Endothelial cell of umbilical vein (primary cell): ENCODE measurements around the gene DAZAP1. TPM values are rescaled to one million over a fixed set of nuclear protein-coding genes. Genes with fewer than 3 reads are reported as not detected.

Source experiments
- BruUV-seq: library from RNA; stranded (reverse); fragments of 400-500 nt; replicated peaks from 2 replicates; lab custom pipeline; 2021; lab: Mats Ljungman, UMichigan
- CTCF ChIA-PET: fragments of 300-600, 350-600 bp; sonication (Branson Sonifier 250); formaldehyde crosslinking; loops from one replicate; lab custom pipeline; 2021; ENCODE audit warnings: antibody characterized with exemption, inconsistent platforms; lab: Charles Lee
- POLR2A ChIA-PET: fragments of 300-600, 350-600 bp; sonication (Branson Sonifier 250); formaldehyde crosslinking; loops from one replicate; lab custom pipeline; 2021; ENCODE audit warnings: antibody characterized with exemption, inconsistent platforms; lab: Charles Lee
- DNase-seq: peaks from one replicate; pipeline ENCODE4 v3.0.0-alpha.2; 2011; ENCODE audit warnings: low read depth, low spot score
- FAIRE-seq: peaks from 2 replicates; lab custom pipeline; 2011; peaks lifted over from hg19 to GRCh38; lab: Jason Lieb, UNC
- H2AFZ ChIP-seq: 2 replicates; pipeline ENCODE4 v1.6.0; 2012; ENCODE audit warnings: low read depth, low read length, control low read depth, inconsistent platforms
- H3K27ac ChIP-seq: 2 replicates; pipeline ENCODE4 v1.5.1; 2011; ENCODE audit warnings: low read depth, mild to moderate bottlenecking, control low read depth, low read length, moderate library complexity; ENCODE audit not compliant: insufficient read depth
- H3K27me3 ChIP-seq, 2 experiments: 2 replicates each; pipeline versions ENCODE4 v1.6.0 to v1.6.1; 2011; ENCODE audit warnings: low read length in 2 of 2, mixed read lengths in 1 of 2; ENCODE audit not compliant: control insufficient read depth in 2 of 2, insufficient read depth in 2 of 2
- H3K36me3 ChIP-seq, 2 experiments: 2 replicates in 1 of 2; 3 replicates in 1 of 2; pipeline ENCODE4 v1.5.1; 2011; ENCODE audit warnings: low read length in 2 of 2, mild to moderate bottlenecking in 1 of 2, moderate library complexity in 1 of 2; ENCODE audit not compliant: control insufficient read depth in 2 of 2, insufficient read depth in 2 of 2; ENCODE audit errors: extremely low read depth in 1 of 2
- H3K4me1 ChIP-seq: 3 replicates; pipeline ENCODE4 v1.5.1; 2011; ENCODE audit warnings: mild to moderate bottlenecking, low read length; ENCODE audit not compliant: control insufficient read depth, insufficient read depth; ENCODE audit errors: extremely low read depth
- H3K4me2 ChIP-seq: 2 replicates; pipeline ENCODE4 v1.6.1; 2011; ENCODE audit warnings: low read length, control low read depth, mixed read lengths; ENCODE audit not compliant: insufficient read depth
- H3K4me3 ChIP-seq, 3 experiments: fragments of 200-600 bp in 1 of 3; sonication (generic), shearing (Covaris generic) in 1 of 3; replicated peaks in 1 of 3; 2 replicates each; pipeline ENCODE4 v1.5.1; 2011 to 2016; ENCODE audit warnings: control low read depth in 3 of 3, low read length in 3 of 3, mild to moderate bottlenecking in 2 of 3, inconsistent platforms in 1 of 3, low read depth in 1 of 3, moderate library complexity in 1 of 3; ENCODE audit not compliant: insufficient read depth in 1 of 3
- H3K79me2 ChIP-seq: 2 replicates; pipeline ENCODE4 v1.6.0; 2012; ENCODE audit warnings: low read length, inconsistent platforms; ENCODE audit not compliant: control insufficient read depth, insufficient read depth
- H3K9ac ChIP-seq: replicated peaks from 2 replicates; pipeline ENCODE3; 2011; ENCODE audit warnings: low read length, control low read depth; ENCODE audit not compliant: insufficient read depth; ENCODE audit errors: extremely low read depth
- H3K9me1 ChIP-seq: replicated peaks from 3 replicates; pipeline ENCODE4 v1.6.0; 2011; ENCODE audit warnings: mild to moderate bottlenecking, low read length; ENCODE audit not compliant: control insufficient read depth, insufficient read depth; ENCODE audit errors: extremely low read depth
- H3K9me3 ChIP-seq: replicated peaks from 2 replicates; pipeline ENCODE4 v1.5.1; 2012; ENCODE audit warnings: low read length, inconsistent platforms; ENCODE audit not compliant: control insufficient read depth, insufficient read depth
- H4K20me1 ChIP-seq: replicated peaks from 2 replicates; pipeline ENCODE3; 2011; ENCODE audit warnings: mild to moderate bottlenecking, low read length; ENCODE audit not compliant: control insufficient read depth, insufficient read depth; ENCODE audit errors: extremely low read depth
- CTCF ChIP-seq, 2 donors: IDR thresholded peaks; 1 replicate in 1 of 2; 2 replicates in 1 of 2; pipeline ENCODE4 v1.5.1; 2011; ENCODE audit warnings: low read length in 2 of 2, mild to moderate bottlenecking in 2 of 2, moderate library complexity in 2 of 2, control low read depth in 1 of 2, inconsistent platforms in 1 of 2, low read depth in 1 of 2; ENCODE audit not compliant: insufficient read depth in 1 of 2; ENCODE audit errors: extremely low read depth in 1 of 2
- EZH2 ChIP-seq: IDR thresholded peaks from 2 replicates; pipeline ENCODE4 v1.6.1; 2012; ENCODE audit warnings: borderline replicate concordance, low read depth, mild to moderate bottlenecking, moderate library complexity, low read length, inconsistent platforms; ENCODE audit not compliant: severe bottlenecking
- FOS ChIP-seq: IDR thresholded peaks from 2 replicates; pipeline ENCODE4 v1.6.1; 2011; ENCODE audit warnings: mild to moderate bottlenecking, low read length, moderate library complexity, borderline replicate concordance; ENCODE audit not compliant: insufficient read depth
- GATA2 ChIP-seq: IDR thresholded peaks from 2 replicates; pipeline ENCODE4 v1.7.0; 2011; ENCODE audit warnings: low read depth, mild to moderate bottlenecking, moderate library complexity, mixed read lengths, low read length; ENCODE audit not compliant: insufficient read length, insufficient read depth
- JUN ChIP-seq: IDR thresholded peaks from 2 replicates; pipeline ENCODE4 v1.6.1; 2011; ENCODE audit warnings: borderline replicate concordance, low read depth; ENCODE audit not compliant: insufficient read length, insufficient read depth
- MYC ChIP-seq: IDR thresholded peaks from one replicate; pipeline ENCODE4 v1.6.1; 2011; ENCODE audit warnings: mild to moderate bottlenecking, low read depth, low read length
- POLR2A ChIP-seq: IDR thresholded peaks from 2 replicates; pipeline ENCODE4 v1.6.1; 2012; ENCODE audit warnings: low read depth, mild to moderate bottlenecking, control low read depth, low read length
- POLR2AphosphoS5 ChIP-seq: IDR thresholded peaks from 2 replicates; pipeline ENCODE4 v1.6.1; 2012; ENCODE audit warnings: low read depth, mild to moderate bottlenecking, control low read depth, low read length, moderate library complexity; ENCODE audit not compliant: insufficient read depth
- dilution Hi-C: fragments of 300-500 bp; cut with MboI; formaldehyde crosslinking; loops from one replicate; pipeline ENCODE4 v1.15.0; 2019; ENCODE audit warnings: low sequenced_read_pairs; ENCODE audit not compliant: extremely low pct_ligation_motif_present
- intact Hi-C: fragments of 100-400 bp; cut with micrococcal nuclease; formaldehyde crosslinking; loops from one replicate; pipeline ENCODE4 v1.10.0; 2022
- polyA plus RNA-seq, 4 experiments: library from polyadenylated mRNA; depleted of rRNA in 3 of 4; stranded (reverse) in 3 of 4; unstranded in 1 of 4; fragments of >200 nt; gene quantifications; 2 replicates each; pipeline versions ENCODE4 v1.2.1 to v1.2.3, GENCODE V29; 2011 to 2012; ENCODE audit warnings: missing spikeins in 1 of 4
- total RNA-seq: library from RNA; stranded (reverse); gene quantifications from 2 replicates; pipeline ENCODE4 v1.2.3, GENCODE V29; 2021
- TF ChIP-seq, protein P1 (sequence below): IDR thresholded peaks from 2 replicates; pipeline ENCODE4 v1.6.1; 2011; ENCODE audit not compliant: insufficient read depth, insufficient read length

Gene DAZAP1
- total and polyA plus RNA-seq, 2 donors (not counting 3 experiments of a cell fraction or from before 2014, with no cell fraction given): 50.1 to 187 TPM

DNA sequence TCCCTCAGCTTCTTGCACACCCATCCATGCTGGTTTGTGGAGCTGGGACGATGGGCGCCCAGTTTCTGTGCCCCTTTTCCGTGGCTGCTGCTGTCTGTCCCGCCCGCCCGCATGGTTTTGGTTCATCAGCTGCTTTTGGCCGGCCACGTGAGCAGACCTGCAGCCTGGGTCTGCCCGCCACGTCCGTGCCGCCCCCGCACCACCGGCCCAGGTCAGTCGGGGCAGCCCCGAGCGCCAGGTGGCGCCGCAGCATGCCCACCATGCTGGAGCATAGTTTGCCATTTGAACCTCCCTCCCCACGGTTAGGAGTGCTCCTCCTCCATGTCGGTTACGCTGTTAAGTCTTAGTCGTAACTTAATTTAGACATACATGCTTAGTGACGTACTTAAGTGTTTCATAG lies 15.6 kb downstream of the DAZAP1 start:
- CTCF ChIA-PET: no interaction called here
- peaks cover 55% of the 10 kb centered on the region for H3K79me2 ChIP-seq
- H3K9ac ChIP-seq: no peak overlapping the region

More for the DNA sequence above, 15.6 kb downstream of the DAZAP1 start:
- Histone ChIP-seq H3K4me2 (no peak overlapping the region), H3K36me3 (peaks cover 26 to 70% of the 10 kb centered on the region in 2 experiments), H2AFZ (no peak overlapping the region), H4K20me1 (peaks cover 2% of the 10 kb centered on the region), H3K27me3 (no peaks in the 10 kb centered on the region), H3K4me3 (no peak overlapping the region), H3K9me3 (no peaks in the 10 kb centered on the region), H3K27ac (no peak overlapping the region), H3K9me1 (no peaks in the 10 kb centered on the region), H3K4me1 (no peaks in the 10 kb centered on the region)
- TF ChIP-seq, protein P1, sequence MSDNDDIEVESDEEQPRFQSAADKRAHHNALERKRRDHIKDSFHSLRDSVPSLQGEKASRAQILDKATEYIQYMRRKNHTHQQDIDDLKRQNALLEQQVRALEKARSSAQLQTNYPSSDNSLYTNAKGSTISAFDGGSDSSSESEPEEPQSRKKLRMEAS: no peak
- no peak for TF ChIP-seq FOS
- no peak for TF ChIP-seq MYC
- no peak for TF ChIP-seq GATA2
- no peak for TF ChIP-seq POLR2AphosphoS5
- no peak for TF ChIP-seq CTCF (IDR thresholded peaks at IDR 0.05; ENCODE audit: extremely low read depth in 1 of 2, insufficient read depth in 1 of 2, low read depth in 1 of 2, low read length in 2 of 2)
- TF ChIP-seq JUN: no peak
- no peak for TF ChIP-seq POLR2A
- no peak for TF ChIP-seq EZH2
- FAIRE-seq (no peak), DNase-seq (no peak)
- POLR2A ChIA-PET: no interaction called here
- BruUV-seq: no TSS peak
- intact Hi-C loops: no loop called here
- dilution Hi-C loops: no loop called here
